ENCODE results near the gene IRAG1. TPM values are rescaled to one million over a fixed set of nuclear protein-coding genes. Genes with fewer than 3 reads are reported as not detected.
"Not testable (repeated sequence)": the region's sequence is repeated elsewhere in the genome, so short reads cannot be mapped to it uniquely, and the experiment has no call there.

IRAG1 gene
- total RNA-seq, 1 donor from 2014 or later: 0.26 TPM

DNA sequence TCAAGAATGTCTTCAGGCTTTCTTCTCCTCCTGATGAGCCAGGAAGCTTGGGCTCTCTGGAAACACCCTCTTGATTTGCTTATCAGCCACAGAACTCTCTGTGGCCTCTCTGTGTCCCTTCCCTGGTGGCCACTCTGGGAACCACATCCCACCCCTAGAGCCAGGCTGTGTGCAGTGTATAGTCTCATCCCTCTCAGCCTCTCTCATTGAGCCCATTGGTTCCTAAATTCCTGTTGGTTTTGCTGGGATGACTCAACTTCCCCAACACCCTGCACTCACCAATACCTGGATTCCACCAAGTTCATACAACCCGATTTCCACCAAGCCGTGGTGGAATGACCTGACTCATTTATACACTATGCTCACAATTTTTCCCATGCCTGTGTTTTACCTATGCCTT is 5.2 kb downstream of the IRAG1 start:
- FAIRE-seq (no peak), DNase-seq (ENCODE audit: low read depth) (peak; percentile 91)
- Histone ChIP-seq H3K4me3 (ENCODE audit: low read depth, low read length) (no peak overlapping the region), H3K36me3 (ENCODE audit: control insufficient read depth, insufficient read depth, low read length) (no peaks in the 10 kb centered on the region), H3K27me3 (ENCODE audit: control insufficient read depth, insufficient read depth, low read length) (no peaks in the 10 kb centered on the region)
- peak; percentile 31 for TF ChIP-seq CTCF (IDR thresholded peaks at IDR 0.05; ENCODE audit: insufficient read depth, low read length, severe bottlenecking)

DNA sequence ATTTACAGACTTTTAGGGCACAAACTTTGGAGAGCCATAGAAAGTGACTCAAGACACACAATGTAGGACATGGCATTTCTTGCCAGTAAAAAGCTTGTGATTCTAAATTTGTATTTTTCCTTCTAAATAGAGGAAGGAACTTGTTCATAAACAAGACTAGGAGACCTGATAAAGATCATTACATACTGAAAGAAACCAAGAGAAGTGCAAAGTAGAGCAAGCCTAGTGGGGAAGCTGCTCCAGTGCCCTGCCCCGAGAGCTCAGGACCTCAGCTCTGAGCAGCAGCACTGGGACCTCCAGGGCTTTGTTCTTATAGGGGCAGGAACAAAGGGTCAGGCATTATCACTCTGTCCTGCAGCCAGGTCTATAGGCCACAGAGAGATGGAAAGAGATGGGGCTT is 7.2 kb downstream of the IRAG1 start:
- FAIRE-seq (no peak), DNase-seq (ENCODE audit: low read depth) (no peak)
- H3K27me3 ChIP-seq (ENCODE audit: control insufficient read depth, insufficient read depth, low read length): no peaks in the 10 kb centered on the region
- H3K36me3 ChIP-seq (ENCODE audit: control insufficient read depth, insufficient read depth, low read length): no peaks in the 10 kb centered on the region
- no peak overlapping the region for H3K4me3 ChIP-seq (ENCODE audit: low read depth, low read length)
- no peak for TF ChIP-seq CTCF (IDR thresholded peaks at IDR 0.05; ENCODE audit: insufficient read depth, low read length, severe bottlenecking)

- DNase-seq (ENCODE audit: low read depth) (no peak), FAIRE-seq (no peak)
- H3K36me3 ChIP-seq (ENCODE audit: control insufficient read depth, insufficient read depth, low read length): no peaks in the 10 kb centered on the region
- no peak for TF ChIP-seq CTCF (IDR thresholded peaks at IDR 0.05; ENCODE audit: insufficient read depth, low read length, severe bottlenecking)
- no peaks in the 10 kb centered on the region for H3K27me3 ChIP-seq (ENCODE audit: control insufficient read depth, insufficient read depth, low read length)
- H3K4me3 ChIP-seq (ENCODE audit: low read depth, low read length): no peak overlapping the region
Measured at GRCh38 chr11:10683429-10683828, 10.1 kb downstream of the IRAG1 start.

DNA sequence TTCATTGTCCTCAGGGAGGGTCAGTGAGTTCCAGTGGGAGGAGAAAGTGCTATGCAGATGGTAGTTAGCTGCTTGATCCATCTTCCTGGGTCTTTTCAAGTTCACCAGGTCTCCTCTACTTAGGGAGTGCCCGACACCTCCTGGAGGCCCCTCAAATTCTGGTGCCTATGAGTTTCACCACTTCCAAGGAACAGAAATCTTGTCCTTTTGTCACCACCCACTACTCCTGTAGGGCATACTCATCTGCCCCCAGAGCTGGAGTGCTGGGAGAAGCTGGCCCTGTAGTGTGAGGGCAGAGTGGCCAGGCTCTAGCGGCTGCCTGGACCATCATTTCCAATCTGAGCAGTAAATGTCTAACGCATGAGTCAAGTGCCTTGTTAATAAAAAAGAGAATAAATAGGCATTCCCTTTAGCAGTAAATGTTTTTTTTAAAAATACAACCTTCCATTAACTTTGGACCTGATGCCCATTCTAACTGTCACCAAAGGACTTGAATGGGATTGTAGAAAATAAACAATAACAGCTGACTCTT is 12.5 kb downstream of the IRAG1 start:
- H3K4me3 ChIP-seq (ENCODE audit: low read depth, low read length): no peak overlapping the region
- TF ChIP-seq CTCF (IDR thresholded peaks at IDR 0.05; ENCODE audit: insufficient read depth, low read length, severe bottlenecking): no peak
- no peaks in the 10 kb centered on the region for H3K27me3 ChIP-seq (ENCODE audit: control insufficient read depth, insufficient read depth, low read length)
- DNase-seq (ENCODE audit: low read depth) (no peak), FAIRE-seq (no peak)
- no peaks in the 10 kb centered on the region for H3K36me3 ChIP-seq (ENCODE audit: control insufficient read depth, insufficient read depth, low read length)

- not testable (repeated sequence) for H3K27me3 ChIP-seq (ENCODE audit: control insufficient read depth, insufficient read depth, low read length); FAIRE-seq; DNase-seq (ENCODE audit: low read depth); H3K36me3 ChIP-seq (ENCODE audit: control insufficient read depth, insufficient read depth, low read length); H3K4me3 ChIP-seq (ENCODE audit: low read depth, low read length)
Measured at GRCh38 chr11:10680279-10680678, 13.3 kb downstream of the IRAG1 start.

GRCh38 chr11:10679644-10680043 is 13.9 kb downstream of the IRAG1 start:
- H3K4me3 ChIP-seq (ENCODE audit: low read depth, low read length): no peak overlapping the region
- no peak for DNase-seq (ENCODE audit: low read depth)
- peak; percentile 55 for FAIRE-seq
- no peaks in the 10 kb centered on the region for H3K27me3 ChIP-seq (ENCODE audit: control insufficient read depth, insufficient read depth, low read length)
- no peaks in the 10 kb centered on the region for H3K36me3 ChIP-seq (ENCODE audit: control insufficient read depth, insufficient read depth, low read length)
- TF ChIP-seq CTCF (IDR thresholded peaks at IDR 0.05; ENCODE audit: insufficient read depth, low read length, severe bottlenecking): no peak
